B cell (primary cell): ENCODE data around the gene ABCA13.

Experiments used
- EZH2 ChIP-seq: IDR thresholded peaks from 2 replicates; pipeline ENCODE4 v1.6.1; 2012; ENCODE audit warnings: borderline replicate concordance, low read depth, mild to moderate bottlenecking, moderate library complexity, low read length; ENCODE audit not compliant: insufficient read depth, poor library complexity, severe bottlenecking
- TF ChIP-seq, protein P1 (sequence below): fragments of 200-600 bp; IDR thresholded peaks from one replicate; pipeline ENCODE4 v1.8.0; 2022; ENCODE audit warnings: antibody characterized with exemption, mild to moderate bottlenecking

DNA sequence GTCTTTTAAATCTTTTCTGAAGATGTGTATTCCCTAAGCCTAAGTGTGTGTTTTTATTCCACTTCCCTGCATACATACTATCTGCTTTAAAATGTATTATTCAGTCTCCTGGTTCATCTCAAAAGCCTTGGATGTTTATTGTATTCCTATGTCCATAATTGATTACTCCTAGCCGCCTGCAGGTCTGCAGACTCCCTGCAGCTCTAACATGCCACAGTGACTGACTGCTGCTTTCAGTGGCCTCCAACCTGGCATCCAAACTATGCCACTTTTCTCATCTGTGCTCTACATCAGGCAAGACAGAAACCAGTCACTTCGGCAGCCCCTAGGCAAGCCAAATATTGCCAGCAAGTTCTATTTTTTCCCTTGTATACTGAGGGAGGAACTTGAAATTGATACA is 81.7 kb downstream of the ABCA13 start:
- TF ChIP-seq, protein P1, sequence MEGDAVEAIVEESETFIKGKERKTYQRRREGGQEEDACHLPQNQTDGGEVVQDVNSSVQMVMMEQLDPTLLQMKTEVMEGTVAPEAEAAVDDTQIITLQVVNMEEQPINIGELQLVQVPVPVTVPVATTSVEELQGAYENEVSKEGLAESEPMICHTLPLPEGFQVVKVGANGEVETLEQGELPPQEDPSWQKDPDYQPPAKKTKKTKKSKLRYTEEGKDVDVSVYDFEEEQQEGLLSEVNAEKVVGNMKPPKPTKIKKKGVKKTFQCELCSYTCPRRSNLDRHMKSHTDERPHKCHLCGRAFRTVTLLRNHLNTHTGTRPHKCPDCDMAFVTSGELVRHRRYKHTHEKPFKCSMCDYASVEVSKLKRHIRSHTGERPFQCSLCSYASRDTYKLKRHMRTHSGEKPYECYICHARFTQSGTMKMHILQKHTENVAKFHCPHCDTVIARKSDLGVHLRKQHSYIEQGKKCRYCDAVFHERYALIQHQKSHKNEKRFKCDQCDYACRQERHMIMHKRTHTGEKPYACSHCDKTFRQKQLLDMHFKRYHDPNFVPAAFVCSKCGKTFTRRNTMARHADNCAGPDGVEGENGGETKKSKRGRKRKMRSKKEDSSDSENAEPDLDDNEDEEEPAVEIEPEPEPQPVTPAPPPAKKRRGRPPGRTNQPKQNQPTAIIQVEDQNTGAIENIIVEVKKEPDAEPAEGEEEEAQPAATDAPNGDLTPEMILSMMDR = no peak
- TF ChIP-seq EZH2 = no peak
